WERI-Rb-1 (cell line): ENCODE measurements around the gene MYLK.
"Not testable (repeated sequence)": the region's sequence is repeated elsewhere in the genome, so short reads cannot be mapped to it uniquely, and the experiment has no call there.

Source experiments
- DNase-seq: peaks from one replicate; pipeline ENCODE4 v3.0.0-alpha.2; 2020
- H3K27ac ChIP-seq: fragments of 250-450 bp; sonication (Bioruptor Pico); 2 replicates; pipeline ENCODE4 v1.5.1; 2020; ENCODE audit warnings: mild to moderate bottlenecking, moderate library complexity
- H3K27me3 ChIP-seq: fragments of 250-450 bp; sonication (Bioruptor Pico); 2 replicates; pipeline ENCODE4 v1.5.1; 2021; ENCODE audit warnings: mild to moderate bottlenecking, low read depth, moderate library complexity; ENCODE audit not compliant: insufficient read depth, severe bottlenecking
- H3K36me3 ChIP-seq: fragments of 250-450 bp; sonication (Bioruptor Pico); 2 replicates; pipeline ENCODE4 v1.5.1; 2020; ENCODE audit warnings: mild to moderate bottlenecking, moderate library complexity
- H3K4me3 ChIP-seq: 2 replicates; pipeline ENCODE4 v1.5.1; 2011; ENCODE audit warnings: low read depth, mild to moderate bottlenecking, control low read depth, low read length
- H3K9me3 ChIP-seq: fragments of 250-450 bp; sonication (Bioruptor Pico); 2 replicates; pipeline ENCODE4 v1.5.1; 2021; ENCODE audit warnings: mild to moderate bottlenecking, moderate library complexity; ENCODE audit not compliant: severe bottlenecking
- TF ChIP-seq, protein P1 (sequence below): IDR thresholded peaks from 2 replicates; pipeline ENCODE4 v1.5.1; 2011; ENCODE audit warnings: low read depth, mild to moderate bottlenecking, control low read depth, inconsistent platforms, low read length

Gene MYLK

DNA sequence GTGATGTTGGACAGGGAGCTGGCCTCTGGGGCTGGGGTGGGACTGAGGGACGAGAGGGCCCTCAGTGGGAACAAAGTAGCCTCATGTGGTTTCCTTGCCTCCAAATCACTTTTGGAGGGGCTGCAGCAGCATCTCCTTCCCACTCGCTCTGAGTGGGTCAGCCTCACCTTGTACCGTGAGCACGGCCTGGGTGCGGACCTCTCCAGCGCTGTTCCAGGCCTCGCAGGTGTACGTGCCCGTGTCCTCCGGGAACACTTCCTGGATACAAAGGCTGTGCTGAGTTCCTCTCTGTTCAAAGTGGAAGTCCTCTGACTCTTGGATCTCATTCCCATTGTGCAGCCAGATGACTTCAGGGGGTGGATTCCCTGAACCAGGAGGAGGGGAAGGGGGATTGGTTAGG lies 175.6 kb downstream of the MYLK start:
- no peaks in the 10 kb centered on the region for H3K9me3 ChIP-seq
- H3K27ac ChIP-seq: no peak overlapping the region
- no peaks in the 10 kb centered on the region for H3K36me3 ChIP-seq
- no peak overlapping the region for H3K4me3 ChIP-seq
- TF ChIP-seq, protein P1, sequence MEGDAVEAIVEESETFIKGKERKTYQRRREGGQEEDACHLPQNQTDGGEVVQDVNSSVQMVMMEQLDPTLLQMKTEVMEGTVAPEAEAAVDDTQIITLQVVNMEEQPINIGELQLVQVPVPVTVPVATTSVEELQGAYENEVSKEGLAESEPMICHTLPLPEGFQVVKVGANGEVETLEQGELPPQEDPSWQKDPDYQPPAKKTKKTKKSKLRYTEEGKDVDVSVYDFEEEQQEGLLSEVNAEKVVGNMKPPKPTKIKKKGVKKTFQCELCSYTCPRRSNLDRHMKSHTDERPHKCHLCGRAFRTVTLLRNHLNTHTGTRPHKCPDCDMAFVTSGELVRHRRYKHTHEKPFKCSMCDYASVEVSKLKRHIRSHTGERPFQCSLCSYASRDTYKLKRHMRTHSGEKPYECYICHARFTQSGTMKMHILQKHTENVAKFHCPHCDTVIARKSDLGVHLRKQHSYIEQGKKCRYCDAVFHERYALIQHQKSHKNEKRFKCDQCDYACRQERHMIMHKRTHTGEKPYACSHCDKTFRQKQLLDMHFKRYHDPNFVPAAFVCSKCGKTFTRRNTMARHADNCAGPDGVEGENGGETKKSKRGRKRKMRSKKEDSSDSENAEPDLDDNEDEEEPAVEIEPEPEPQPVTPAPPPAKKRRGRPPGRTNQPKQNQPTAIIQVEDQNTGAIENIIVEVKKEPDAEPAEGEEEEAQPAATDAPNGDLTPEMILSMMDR: no peak
- DNase-seq: no peak
- no peaks in the 10 kb centered on the region for H3K27me3 ChIP-seq

DNA sequence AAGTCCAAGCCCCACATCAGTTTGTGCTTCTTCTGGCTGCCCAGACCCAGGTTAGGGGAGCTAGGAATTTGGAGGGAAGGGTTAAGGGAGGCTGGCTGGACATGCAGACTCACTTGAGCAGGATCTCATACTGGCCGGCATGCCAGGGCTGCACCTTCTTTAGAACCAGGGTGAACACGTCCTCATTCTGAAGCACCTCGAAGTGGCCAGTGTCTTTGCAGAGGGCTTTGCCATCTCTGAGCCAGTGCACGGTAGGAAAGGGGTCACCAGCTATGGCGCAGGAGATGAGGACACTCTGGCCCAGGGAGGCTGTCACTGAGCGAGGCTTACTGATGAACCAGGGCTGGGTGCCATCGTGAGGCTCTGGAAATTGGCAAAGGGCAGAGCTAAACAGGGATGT lies 176.5 kb downstream of the MYLK start:
- H3K9me3 ChIP-seq, DNase-seq, H3K36me3 ChIP-seq, H3K27me3 ChIP-seq, H3K27ac ChIP-seq, H3K4me3 ChIP-seq: not testable (repeated sequence)

DNA sequence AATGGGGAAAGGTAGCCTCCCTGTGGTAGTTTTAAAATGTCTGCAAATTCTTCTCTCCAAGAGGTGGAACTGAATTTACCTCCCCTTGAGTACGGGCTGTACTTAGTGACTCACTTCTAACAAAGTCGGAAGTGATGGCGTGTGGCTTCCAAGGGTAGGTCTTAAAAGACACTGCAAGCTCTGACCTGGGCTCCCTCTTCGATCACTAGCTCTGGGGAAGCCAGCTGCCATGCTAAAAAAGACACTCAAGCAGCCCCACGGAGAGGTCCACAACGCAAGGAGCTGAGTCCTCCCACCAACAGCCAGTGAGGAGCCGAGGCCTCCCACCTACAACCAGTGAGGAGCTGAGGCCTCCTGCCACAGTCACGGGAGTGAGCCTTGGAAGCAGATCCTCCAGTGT lies 177.3 kb downstream of the MYLK start:
- DNase-seq: no peak
- Histone ChIP-seq H3K36me3 (no peaks in the 10 kb centered on the region), H3K9me3 (no peaks in the 10 kb centered on the region), H3K4me3 (no peak overlapping the region), H3K27ac (no peak overlapping the region), H3K27me3 (no peaks in the 10 kb centered on the region)
- TF ChIP-seq, protein P1: no peak

DNA sequence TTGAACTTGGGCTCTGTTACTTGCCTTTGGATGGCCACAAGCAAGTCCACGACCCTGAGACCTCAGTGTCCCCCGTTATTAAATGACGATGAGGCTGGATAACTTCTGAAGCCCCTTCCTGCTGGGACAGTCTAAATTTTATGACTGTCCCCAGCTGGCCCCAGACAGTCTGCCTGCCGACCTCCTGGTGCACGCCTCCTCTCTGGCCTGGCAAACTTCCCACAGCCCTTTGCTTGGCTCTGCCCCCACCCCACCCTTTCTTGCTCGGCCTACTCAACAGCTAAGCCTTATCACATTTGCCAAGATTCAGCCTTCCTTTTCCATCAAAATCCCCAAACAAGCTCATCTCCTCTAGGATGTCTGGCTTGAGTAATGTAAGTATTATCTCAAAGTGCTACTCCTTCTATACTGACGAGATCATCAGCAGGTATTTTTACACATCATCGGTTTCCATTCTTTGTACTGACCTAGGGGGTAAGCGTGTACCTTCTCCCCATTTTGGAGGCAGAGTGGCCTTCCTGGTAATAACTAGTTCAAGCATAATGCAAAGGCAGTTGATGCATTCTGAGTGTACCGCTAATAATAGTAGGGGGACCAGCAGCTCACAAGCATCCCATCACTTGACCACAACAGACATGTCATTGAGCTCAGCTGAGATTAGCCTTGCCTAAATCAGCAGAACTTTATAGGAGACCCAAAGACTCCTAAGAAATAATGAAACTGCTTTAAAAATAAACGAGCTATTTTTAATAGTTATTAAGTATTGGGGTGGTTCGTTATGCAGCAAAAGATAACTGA lies 178.4 kb downstream of the MYLK start:
- no peaks in the 10 kb centered on the region for H3K36me3 ChIP-seq
- no peaks in the 10 kb centered on the region for H3K9me3 ChIP-seq
- no peak for DNase-seq
- no peak overlapping the region for H3K4me3 ChIP-seq
- no peaks in the 10 kb centered on the region for H3K27me3 ChIP-seq
- TF ChIP-seq, protein P1: no peak
- H3K27ac ChIP-seq: no peak overlapping the region

DNA sequence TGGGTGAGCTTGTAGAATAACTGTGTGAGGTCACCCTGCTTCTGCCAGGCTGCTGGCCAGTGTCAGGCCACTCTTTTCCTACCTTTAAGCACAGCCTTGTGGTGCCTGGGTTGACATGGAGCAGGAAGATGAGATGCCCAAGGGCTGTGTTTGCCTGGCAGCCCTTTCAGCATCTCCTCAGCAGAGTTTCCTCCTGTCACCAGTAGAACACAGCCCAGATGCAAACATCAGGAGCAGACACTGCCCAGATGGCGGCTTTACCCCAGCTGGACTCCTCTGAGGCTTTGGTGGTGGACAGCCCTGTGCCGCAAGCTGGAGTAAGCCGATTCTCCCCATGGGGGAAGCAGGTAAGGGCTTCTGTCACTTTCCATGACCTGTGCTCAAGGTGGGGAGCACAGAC lies 180.5 kb downstream of the MYLK start:
- not testable (repeated sequence) for H3K27ac ChIP-seq, H3K4me3 ChIP-seq, H3K9me3 ChIP-seq, H3K27me3 ChIP-seq, H3K36me3 ChIP-seq, DNase-seq

DNA sequence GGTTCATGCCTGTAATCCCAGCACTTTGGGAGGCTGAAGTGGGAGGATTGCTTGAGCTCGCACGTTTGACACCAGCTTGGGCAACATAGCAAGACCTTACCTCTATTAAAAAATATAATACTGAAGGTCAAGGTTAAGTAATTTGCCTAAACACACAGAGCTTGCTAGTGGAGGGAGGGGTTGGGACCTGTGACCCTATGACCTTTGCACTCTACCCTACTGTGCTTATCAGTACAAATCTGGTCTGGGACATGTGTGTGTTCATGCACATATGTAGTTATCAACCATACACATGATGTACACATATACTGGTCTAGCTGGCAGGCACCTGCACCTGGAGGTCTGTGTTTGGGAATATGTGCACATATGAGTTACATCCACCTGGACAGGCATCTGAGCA lies 181.4 kb downstream of the MYLK start:
- no peak overlapping the region for H3K4me3 ChIP-seq
- no peaks in the 10 kb centered on the region for H3K27me3 ChIP-seq
- no peak overlapping the region for H3K27ac ChIP-seq
- no peaks in the 10 kb centered on the region for H3K9me3 ChIP-seq
- H3K36me3 ChIP-seq: no peaks in the 10 kb centered on the region
- no peak for DNase-seq
- TF ChIP-seq, protein P1: no peak

DNA sequence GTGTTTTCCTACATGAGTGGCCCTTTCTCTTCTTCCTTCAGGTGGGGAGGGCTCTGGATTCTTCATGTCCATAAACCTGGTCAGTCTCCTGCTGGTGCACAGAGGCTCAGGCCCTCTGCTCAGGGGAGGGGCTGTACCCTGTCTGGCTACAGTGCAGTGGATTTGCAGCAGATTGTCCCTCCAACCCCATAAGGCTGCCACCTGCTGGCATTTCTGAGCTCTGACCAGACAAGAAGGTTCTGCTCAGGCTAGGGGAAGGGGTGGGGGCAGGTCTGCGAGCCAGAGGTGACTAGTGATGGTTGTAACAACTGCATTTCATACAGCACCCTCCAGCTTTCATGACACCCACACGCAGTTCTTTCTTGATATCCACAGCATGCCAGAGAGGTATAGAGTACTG lies 182.1 kb downstream of the MYLK start:
- TF ChIP-seq, protein P1: peak; percentile 71
- not testable (repeated sequence) for H3K4me3 ChIP-seq, H3K9me3 ChIP-seq, H3K27me3 ChIP-seq, H3K27ac ChIP-seq, H3K36me3 ChIP-seq
- DNase-seq: peak; percentile 92
